ENCODE results near the gene TAS2R1. TPM values are rescaled to one million over a fixed set of nuclear protein-coding genes. Genes with fewer than 3 reads are reported as not detected.

The TAS2R1 gene
- total RNA-seq, 1 donor from 2014 or later: not detected

DNA sequence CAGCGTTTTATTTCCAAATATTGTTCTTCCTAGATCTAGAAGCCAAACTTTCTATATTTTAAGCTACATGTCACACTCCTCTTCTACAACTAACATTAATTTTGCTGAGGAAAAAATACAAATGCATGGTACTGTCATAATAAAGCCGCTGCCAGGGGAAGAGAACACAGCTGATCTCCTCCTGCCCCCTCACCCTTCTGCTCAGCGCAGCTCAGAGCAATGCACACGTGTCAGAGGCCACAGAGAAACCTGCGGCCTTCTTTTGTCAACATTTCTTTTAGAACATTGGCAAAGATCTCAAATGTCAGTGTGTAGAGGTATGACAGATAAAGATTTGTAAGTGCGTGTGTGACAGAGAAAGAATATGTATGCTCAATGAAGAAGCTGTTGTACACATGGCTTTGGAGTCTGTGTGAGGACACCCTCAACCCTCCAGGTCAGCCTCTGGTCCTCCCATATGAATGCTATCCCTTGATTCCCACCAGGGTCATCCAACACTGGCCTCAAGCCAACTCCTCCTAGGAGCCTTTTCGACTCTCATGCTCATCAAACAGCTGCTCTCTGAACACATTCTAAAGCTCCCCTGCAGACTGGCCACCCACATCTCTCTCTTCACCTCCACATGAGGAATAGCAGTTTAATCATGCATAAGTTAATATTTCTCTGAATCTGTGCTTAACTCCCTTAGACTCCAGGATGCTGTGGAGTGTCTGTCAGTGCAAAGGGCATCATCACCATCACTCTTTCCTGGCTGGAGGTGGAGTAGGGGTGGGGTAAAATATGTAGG lies 40.9 kb downstream of the TAS2R1 start:
- no peak for DNase-seq (ENCODE audit: low spot score)
- ATAC-seq: no peak

DNA sequence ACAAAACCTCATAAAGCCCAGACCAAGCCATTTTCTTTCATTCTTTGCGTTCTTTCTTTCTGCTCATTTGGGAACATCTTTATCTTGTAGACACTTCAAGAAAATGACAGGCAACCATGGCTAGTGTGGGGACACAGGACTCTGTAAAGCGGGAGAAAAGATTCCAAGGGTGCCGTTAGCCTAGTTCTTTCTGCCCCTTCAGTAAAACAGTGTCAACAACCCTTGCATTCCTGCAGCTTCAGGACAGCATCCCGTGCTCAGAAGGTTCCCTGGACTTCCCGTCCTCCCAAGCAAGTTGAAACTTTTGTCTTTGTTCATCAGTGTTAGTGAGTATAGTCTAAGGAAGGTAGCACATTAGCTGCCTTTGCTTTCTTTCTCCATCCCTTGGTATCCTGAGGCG lies 41.9 kb downstream of the TAS2R1 start:
- ATAC-seq: no peak

DNA sequence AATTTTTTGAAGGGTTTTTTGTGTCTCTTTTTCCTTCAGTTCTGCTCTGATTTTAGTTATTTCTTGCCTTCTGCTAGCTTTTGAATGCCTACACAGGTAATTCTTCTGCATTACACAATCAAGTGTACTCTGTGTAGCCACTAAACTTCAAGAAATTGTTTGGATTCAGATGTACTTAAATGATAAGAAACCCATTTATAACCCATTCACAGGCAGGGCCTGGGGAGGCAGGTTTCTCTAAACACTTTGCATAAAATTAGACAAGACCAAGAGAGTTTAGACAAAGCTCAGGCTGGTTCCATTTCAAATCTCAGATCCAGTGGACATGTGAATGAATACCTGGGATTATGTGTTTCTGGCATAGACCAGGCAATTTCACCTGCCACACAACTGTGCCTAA lies 43.0 kb downstream of the TAS2R1 start:
- ATAC-seq: no peak

More for the DNA sequence above, 41.9 kb downstream of the TAS2R1 start:
- DNase-seq (ENCODE audit: low spot score): no peak

DNA sequence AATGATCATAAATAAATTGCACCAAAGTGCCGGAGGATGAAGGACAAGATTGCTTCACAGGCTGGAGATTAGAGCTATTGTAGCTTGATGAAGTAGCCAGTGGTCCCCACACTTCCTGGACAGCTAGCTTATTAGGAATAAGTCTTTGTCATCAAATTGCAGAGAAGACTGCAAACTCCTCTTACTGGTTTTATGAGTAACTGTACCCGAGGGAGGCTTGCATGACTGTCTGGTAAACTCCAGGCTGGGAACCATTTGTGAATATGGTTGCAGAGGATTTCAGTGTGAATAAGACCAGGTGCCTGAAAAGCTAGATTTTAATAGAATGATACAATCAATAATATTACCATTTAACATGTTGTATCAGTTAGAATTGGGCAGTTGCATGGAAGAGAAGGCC lies 47.7 kb downstream of the TAS2R1 start:
- DNase-seq (ENCODE audit: low spot score) (no peak), ATAC-seq (no peak)

More for the DNA sequence above, 43.0 kb downstream of the TAS2R1 start:
- no peak for DNase-seq (ENCODE audit: low spot score)

Other genes with a start within 250 kb of the TAS2R1 start
- 5.7 TPM for gene SEMA5A, start 84.3 kb downstream of the TAS2R1 start, total RNA-seq

Measured in left lobe of liver (tissue), 2 donors.